ENCODE results near the gene ZDHHC4.
"Not testable (repeated sequence)": the region's sequence is repeated elsewhere in the genome, so short reads cannot be mapped to it uniquely, and the experiment has no call there.

The ZDHHC4 gene

DNA sequence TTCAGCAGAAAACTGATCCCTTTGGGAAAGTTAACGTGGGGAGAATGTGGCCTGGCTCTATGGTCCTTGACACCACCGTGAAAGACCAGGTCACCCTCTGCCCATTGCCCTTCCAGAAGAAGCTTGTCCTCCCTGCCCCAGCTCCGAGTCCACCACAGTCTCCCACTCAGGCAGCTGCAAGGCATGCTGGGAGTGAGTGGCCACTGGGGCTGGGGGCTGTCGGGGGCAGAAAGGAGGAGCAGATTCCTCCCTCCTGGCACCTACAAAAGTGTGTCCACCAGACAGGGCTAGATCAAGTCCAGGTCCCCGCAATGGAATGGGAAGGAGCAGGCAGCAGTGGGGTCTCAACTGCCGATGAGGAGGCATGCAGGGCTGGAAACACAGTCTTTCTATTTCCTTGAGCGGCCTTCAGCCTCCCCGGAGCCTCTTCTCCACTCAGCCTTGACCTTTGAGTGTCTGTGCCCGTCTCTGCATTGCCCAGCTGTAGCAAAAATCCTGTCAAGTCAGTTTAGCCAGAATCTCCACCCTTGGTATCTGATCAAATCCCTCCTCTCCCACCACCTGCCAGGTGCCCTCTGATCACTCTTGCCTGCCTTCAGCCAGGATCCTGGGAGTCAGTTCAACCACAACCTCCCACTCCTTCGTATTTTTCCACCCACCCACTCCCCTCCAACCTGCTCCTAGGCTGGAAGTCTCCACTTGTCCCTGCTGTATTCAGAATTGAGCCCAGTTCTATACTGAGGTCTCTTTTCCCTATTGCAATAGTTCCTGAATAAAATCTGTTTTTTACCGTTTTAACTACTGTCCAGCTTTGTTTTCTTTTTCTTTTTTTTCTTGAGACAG lies 53.0 kb downstream of the ZDHHC4 start:
- H3K4me3 ChIP-seq: no peak overlapping the region
- TF ChIP-seq, protein P1, sequence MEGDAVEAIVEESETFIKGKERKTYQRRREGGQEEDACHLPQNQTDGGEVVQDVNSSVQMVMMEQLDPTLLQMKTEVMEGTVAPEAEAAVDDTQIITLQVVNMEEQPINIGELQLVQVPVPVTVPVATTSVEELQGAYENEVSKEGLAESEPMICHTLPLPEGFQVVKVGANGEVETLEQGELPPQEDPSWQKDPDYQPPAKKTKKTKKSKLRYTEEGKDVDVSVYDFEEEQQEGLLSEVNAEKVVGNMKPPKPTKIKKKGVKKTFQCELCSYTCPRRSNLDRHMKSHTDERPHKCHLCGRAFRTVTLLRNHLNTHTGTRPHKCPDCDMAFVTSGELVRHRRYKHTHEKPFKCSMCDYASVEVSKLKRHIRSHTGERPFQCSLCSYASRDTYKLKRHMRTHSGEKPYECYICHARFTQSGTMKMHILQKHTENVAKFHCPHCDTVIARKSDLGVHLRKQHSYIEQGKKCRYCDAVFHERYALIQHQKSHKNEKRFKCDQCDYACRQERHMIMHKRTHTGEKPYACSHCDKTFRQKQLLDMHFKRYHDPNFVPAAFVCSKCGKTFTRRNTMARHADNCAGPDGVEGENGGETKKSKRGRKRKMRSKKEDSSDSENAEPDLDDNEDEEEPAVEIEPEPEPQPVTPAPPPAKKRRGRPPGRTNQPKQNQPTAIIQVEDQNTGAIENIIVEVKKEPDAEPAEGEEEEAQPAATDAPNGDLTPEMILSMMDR (IDR thresholded peaks at IDR 0.05): no peak
- no peak overlapping the region for H3K27ac ChIP-seq
- no peak for DNase-seq (ENCODE audit: low spot score)

DNA sequence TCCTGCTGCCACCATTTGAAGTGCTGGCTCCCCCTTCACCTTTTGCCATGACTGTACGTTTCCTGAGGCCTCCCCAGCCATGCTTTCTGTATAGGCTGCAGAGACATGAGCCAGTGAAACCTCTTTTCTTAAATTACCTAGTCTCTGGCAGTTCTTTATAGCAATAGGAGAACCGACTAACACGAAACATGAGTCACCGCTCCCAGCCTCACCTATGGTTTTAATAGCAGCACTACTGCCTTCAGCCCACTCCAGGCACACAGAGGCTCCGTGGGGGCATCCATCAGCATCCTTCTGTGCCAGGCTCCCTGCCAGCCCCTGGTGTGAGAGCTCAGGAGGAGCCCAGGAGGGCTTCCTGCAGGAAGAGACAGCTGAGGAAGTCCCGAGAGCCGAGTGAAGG lies 54.4 kb downstream of the ZDHHC4 start:
- Histone ChIP-seq H3K27ac (no peak overlapping the region), H3K4me3 (no peak overlapping the region)
- TF ChIP-seq, protein P1 (IDR thresholded peaks at IDR 0.05): no peak
- no peak for DNase-seq (ENCODE audit: low spot score)

DNA sequence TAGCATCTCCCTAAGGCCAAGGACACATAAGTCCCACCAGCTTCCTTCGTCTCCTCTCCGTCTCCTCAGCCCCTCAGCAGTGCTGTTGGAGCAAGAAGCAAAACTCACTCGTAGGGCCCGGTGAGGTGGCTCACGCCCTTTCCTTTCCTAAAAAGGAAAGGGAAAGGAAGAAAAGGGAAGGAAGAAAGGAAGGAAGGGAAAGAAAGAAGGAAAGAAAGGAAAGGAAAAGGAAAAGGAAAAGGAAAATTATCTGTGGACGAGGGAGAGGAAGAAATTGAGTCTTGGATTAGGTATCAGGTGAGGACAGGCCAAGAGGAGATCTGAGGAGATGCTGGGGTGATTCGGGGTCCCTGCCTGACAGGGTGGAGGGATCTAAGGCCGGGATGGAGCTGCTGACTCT lies 56.8 kb downstream of the ZDHHC4 start:
- no peak for DNase-seq (ENCODE audit: low spot score)
- no peak overlapping the region for H3K4me3 ChIP-seq
- TF ChIP-seq, protein P1 (IDR thresholded peaks at IDR 0.05): no peak
- no peak overlapping the region for H3K27ac ChIP-seq

DNA sequence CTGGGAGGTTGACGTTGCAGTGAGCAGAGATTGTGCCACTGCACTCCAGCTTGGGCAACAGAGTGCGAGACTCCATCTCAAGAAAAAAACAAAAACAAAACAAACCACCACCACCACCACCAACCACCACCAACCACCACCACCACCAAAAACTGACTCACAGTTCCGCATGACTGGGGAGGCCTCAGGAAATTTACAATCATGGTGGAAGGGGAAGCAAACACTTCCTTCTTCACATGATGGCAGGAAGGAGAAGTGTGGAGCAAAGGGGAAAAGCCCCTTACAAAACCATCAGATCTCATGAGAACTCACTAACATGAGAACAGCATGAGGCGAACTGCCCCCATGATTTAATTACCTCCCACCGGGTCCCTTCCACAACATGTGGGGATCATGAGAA lies 57.7 kb downstream of the ZDHHC4 start:
- not testable (repeated sequence) for H3K4me3 ChIP-seq, H3K27ac ChIP-seq

DNA sequence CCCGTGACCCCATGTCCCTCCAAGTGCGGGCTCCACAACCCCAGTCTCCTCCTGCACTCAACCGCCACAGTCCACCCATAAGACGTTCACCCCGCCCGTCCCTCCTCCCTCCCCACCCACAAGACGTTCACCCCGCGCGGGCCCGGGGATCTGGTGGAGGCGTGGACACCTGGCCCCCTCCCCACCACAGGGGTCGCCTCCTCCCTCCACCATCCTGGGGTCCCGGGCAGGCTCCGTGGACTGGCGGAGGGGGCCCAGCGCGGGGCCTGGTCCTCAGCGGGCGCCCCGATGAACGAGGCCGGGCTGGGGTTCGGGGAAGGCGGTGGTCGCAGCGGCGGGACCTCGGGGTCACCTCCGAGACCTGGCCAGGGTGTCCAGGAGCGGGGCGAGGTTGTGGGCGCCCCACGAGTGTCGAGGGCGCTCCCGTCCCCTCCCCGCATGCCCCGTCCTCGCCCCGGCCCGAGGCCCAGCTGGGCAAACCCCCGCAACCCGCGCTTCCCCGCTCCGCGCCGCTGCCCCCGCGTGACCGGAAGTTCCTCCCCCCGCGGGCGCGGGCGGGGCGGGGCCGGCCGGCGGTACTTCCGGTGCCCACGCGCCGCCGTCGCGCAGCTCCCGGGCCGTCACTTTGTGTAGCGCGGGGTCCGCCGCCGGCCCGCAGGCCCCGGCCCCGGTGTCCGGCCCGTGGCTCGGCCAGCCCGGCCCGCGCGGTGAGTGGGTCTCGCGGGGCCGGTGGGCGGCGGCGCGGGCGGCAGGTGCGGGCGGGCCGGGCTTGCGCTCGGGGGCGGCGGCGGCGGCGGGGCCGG lies 59.7 kb downstream of the ZDHHC4 start, which contains the start of gene ZNF316:
ZNF316 (plus strand) TSS at position 578 of the 803 bp plus-strand sequence. CDS start 5,092 bp downstream, outside the sequence.
- DNase-seq (ENCODE audit: low spot score): no peak
- TF ChIP-seq, protein P1 (IDR thresholded peaks at IDR 0.05): no peak
- H3K27ac ChIP-seq: peak within 1 kb of the TSS; percentile 66 to 93

More for the DNA sequence above, 57.7 kb downstream of the ZDHHC4 start:
- DNase-seq (ENCODE audit: low spot score): not testable (repeated sequence)

DNA sequence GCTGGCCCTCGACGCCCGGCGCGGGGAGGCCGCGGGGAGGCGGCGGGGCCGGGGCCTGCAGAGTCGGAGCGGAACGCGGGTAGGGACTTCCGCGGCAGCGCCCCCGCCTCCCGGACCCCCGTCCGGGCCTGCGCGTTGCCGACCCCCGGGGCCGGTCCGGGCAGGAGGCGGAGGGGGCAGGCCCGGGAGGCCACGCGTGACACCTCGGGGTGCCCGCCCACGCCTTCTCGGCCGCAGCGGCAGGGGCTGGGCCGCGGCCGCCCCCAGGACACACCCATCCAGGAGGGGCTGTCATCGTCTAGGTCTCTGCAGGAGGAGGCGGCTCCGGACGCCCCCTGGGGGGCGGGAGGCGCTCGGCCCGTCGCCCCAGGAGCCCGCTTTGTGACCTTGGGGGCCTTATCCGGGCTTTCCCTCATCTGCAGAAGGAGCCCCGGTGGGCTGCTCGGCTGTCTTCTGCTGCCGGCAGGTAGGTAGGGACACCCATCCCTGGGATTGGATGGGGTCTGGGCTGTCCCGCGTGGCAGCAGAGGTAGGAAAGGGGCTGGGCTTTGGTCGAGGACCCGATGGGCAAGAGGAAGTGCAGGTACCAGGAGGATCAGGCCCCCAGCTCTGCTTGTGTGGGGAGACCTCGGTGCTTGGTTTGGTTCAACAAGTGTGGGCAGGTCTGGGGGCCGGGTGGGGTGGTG lies 60.4 kb downstream of the ZDHHC4 start:
- no peak for DNase-seq (ENCODE audit: low spot score)
- Histone ChIP-seq H3K4me3 (peak overlapping the region; percentile 100), H3K27ac (peak overlapping the region; percentile 45 to 93)
- TF ChIP-seq, protein P1 (IDR thresholded peaks at IDR 0.05): no peak

More for the DNA sequence above, 59.7 kb downstream of the ZDHHC4 start, which contains the start of gene ZNF316:
- H3K4me3 ChIP-seq: peak within 1 kb of the TSS; percentile 100

Measured in coronary artery (tissue), 2 donors.